Left lobe of liver (tissue), 2 donors: ENCODE measurements around the gene POU2AF3. TPM values are rescaled to one million over a fixed set of nuclear protein-coding genes. Genes with fewer than 3 reads are reported as not detected.

ENCODE experiments used
- ATAC-seq: fragments of 200-7000 bp; cut with Tn5 transposase; one replicate; pipeline ENCODE4 v1.9.1; 2020; ENCODE audit warnings: mild to moderate bottlenecking, moderate library complexity
- DNase-seq: peaks from one replicate; pipeline ENCODE4 v3.0.0-alpha.2; 2020; ENCODE audit warnings: low spot score
- total RNA-seq: library from RNA; stranded (reverse); gene quantifications from one replicate; pipeline ENCODE4 v1.2.1, GENCODE V29; 2021
- donor health status: DM: no; HTN: no; CAD: no; lungs with moderate emphysema.
- donor health status: DM: no; HTN: yes; CAD: no.

POU2AF3 gene
- total RNA-seq, 1 donor from 2014 or later: 0.58 TPM

DNA sequence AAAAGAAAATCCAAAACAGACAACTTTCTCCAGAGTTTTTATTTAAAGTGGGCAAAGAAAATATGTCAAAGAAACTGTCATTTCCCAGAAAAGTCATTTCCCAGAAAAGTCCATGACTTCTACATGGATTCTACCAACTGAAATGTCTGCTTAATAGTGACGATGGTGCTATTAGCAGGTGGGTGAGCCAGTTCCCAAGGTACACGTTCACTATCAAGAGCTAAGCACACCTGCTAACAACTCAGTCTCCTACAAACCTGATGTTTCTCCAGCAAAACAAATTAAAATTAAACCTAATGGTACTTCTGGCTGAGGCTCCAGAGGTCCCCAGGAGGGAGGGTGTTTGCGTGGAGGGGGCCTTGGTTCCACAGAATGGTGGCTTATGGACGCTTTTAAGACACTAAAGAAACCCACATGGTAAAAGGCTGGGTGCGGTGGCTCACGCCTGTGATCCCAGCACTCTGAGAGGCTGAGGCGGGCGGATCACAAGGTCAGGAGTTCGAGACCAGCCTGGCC, 53.9 kb downstream of the POU2AF3 start:
- no peak for DNase-seq
- no peak for ATAC-seq

DNA sequence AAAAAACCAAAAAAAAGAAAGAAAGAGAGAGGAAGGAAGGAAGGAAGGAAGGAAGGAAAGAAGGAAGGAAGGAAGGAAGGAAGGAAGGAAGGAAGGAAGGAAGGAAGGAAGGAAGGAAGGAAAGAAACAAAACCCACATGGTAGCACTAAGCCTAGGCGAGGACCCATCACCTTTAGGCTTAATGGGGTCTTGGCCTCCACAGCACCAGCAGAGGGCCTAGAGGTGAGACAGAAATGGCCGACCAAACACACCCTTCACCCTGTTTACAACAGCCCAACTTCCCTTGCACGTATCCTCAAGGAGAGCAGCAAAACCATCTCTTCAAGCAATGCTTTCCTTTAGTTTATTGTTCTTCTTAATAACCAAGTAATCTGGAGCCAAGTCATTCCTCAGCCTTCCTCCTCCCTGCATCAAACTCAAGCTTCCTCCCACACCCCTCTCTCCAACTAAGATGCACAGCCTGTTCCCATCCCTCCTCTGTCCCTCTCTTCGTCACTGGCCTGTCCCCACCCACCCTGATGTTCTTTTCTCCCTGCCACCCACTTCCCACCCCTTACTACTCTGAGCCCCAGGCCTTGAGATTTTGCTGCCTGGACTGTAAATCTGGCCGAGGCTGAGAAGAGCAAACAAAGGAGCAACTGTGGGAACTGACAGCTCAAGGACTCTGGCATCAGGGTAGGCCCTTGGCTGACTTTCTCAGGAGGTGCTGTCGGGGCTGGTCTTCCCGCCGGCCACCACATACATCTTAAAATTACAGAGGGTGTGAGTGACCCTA, 54.8 kb downstream of the POU2AF3 start:
- ATAC-seq: no peak

GRCh38 chr11:111353776-111354600, 55.6 kb downstream of the POU2AF3 start:
- no peak for ATAC-seq
- no peak for DNase-seq

More for the DNA sequence above, 54.8 kb downstream of the POU2AF3 start:
- no peak for DNase-seq

DNA sequence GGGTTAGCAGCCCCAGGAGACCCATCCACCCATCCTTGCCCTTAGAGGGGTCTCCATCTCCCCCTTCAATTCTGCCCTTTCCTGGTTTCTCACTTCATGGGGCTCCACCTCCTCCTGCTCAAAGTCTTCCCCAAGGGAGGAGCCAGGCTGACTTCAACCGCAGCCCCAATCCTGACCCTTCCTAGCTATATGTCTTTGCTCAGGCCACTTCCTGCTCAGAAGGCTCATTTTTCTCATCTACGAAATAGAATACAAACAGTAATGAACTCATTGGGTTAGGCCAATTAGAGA, 56.2 kb downstream of the POU2AF3 start:
- ATAC-seq: no peak

DNA sequence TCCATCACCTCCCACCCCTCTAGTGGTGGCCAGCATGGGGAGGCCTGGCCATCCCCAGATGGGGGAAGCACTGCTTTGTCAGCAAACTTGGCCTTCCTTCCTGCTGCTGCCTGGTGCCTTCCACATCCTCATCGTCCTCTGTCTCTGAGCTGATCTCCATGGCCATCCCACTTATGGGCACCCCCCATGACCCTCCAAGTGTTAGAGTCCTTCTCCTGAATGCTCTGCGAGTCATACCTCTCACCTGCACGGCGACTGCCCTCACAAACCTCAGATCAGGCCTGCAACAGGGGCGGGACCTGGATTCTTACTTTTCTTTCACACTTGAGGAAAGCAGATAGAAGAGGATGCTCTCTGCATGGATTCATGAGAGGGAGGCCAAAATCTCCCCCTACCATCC, 56.8 kb downstream of the POU2AF3 start:
- DNase-seq: no peak
- no peak for ATAC-seq

More for the DNA sequence above, 56.2 kb downstream of the POU2AF3 start:
- DNase-seq: no peak

DNA sequence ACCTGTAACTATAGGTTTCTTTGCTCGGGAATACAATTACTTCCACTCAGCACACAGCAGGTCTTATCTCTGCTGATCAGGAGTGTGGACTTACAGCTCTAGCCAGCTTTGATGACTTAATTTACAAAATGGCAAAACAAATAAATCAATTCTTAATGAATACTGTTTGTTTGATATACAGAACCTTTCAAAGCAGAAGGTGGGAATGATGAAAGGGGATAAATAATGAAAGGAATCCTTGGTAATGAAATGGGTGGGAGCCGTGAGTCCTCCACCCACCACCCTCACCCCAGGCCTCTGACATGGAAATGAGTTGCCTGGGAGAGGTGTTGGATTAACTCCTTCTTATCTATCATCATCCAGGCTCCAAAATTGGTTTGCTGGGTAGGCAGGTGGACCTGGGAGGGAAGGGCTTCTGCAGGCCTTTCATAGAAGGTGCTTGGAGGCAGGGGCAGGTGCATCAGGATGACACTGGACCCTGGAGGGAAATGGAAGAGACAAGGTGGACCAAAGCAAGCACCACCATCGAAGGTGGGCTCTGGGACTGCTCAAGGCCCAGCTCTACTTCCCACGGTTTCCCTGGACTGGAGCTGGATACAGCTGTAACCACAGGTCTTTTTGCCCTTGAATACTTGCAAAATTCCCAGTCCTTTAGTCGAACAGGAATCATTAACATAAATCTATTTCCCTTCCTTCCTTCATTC, 57.8 kb downstream of the POU2AF3 start:
- ATAC-seq (no peak), DNase-seq (no peak)

DNA sequence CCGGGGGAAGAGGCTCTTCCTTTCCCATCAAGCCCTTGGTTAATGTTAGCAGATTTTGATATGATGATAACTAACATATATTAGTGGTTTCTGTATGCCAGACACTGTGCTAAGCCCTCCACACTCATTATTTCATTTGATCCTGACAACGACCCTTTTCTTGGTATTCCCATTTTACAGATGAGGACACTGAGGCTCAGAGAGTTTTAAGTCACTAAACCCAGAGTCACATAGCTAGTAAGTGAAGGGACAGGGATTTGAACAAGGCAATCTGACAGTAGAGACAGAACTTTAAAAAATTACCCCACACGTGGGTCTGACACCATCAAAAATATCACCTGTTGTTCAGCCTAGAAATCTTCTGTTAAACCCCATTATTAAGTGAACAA, 58.3 kb downstream of the POU2AF3 start:
- no peak for DNase-seq
- no peak for ATAC-seq

- DNase-seq: no peak
- no peak for ATAC-seq
These were observed 59.0 kb downstream of the POU2AF3 start for GRCh38 chr11:111357150-111358037.

Other genes starting within 250 kb of the POU2AF3 start
- gene POU2AF2, start 52.8 kb upstream of the POU2AF3 start, total RNA-seq: not detected
- 0.38 TPM for gene POU2AF1, start 80.7 kb downstream of the POU2AF3 start, total RNA-seq
- gene BTG4, start 213.8 kb downstream of the POU2AF3 start, total RNA-seq: not detected
- gene HOATZ, start 216.2 kb downstream of the POU2AF3 start, total RNA-seq: not detected
- gene LAYN, start 242.2 kb downstream of the POU2AF3 start, total RNA-seq: 0.73 TPM